K562 (cell line): ENCODE measurements around the gene SYNJ2. TPM values are rescaled to one million over a fixed set of nuclear protein-coding genes. Genes with fewer than 3 reads are reported as not detected.
A peak's percentile ranks its signal among the peaks of the same experiment; 100 is the strongest.

Experiments
- ASH1L ChIP-seq: fragments of 450-650 bp; IDR thresholded peaks from 2 replicates; pipeline ENCODE4 v1.6.1; 2018; ENCODE audit warnings: borderline replicate concordance, mild to moderate bottlenecking, low read depth; ENCODE audit not compliant: partially characterized antibody
- E2F1 ChIP-seq: sonication (generic); formaldehyde crosslinking; IDR thresholded peaks from 2 replicates; pipeline ENCODE4 v1.8.1; 2023; ENCODE audit warnings: mild to moderate bottlenecking, missing genetic modification reagents, moderate library complexity
- FOXK2 ChIP-seq, 2 experiments: fragments of 450-650 bp; IDR thresholded peaks in 1 of 2; conservative IDR thresholded peaks in 1 of 2; 2 replicates each; pipeline ENCODE4 v1.6.1; 2016; ENCODE audit warnings: low read depth in 2 of 2, mild to moderate bottlenecking in 1 of 2
- HSF4 ChIP-seq: fragments of 250-450 bp; sonication (Bioruptor Pico); IDR thresholded peaks from 2 replicates; pipeline ENCODE4 v2.1.2; 2022; ENCODE audit warnings: mild to moderate bottlenecking, moderate library complexity, borderline replicate concordance
- KDM5B ChIP-seq: fragments of 200-600 bp; sonication (generic); IDR thresholded peaks from 2 replicates; pipeline ENCODE4 v1.6.1; 2012; ENCODE audit warnings: low read depth, mild to moderate bottlenecking, moderate library complexity, low read length, control low read depth, inconsistent platforms; ENCODE audit not compliant: insufficient replicate concordance
- NCOR1 ChIP-seq: fragments of 450-650 bp; IDR thresholded peaks from 2 replicates; pipeline ENCODE4 v1.6.1; 2016; ENCODE audit warnings: mild to moderate bottlenecking, moderate library complexity
- POLR2H ChIP-seq: IDR thresholded peaks from 2 replicates; pipeline ENCODE4 v1.6.1; 2016; ENCODE audit warnings: missing genetic modification characterization, low read depth, mild to moderate bottlenecking, control low read depth, missing compliant biosample characterization, moderate library complexity
- RBM17 ChIP-seq: fragments of 200-400 bp; formaldehyde crosslinking; IDR thresholded peaks from 2 replicates; pipeline ENCODE4 v1.6.1; 2017; ENCODE audit warnings: low read depth, mild to moderate bottlenecking, low read length, borderline replicate concordance
- TFE3 ChIP-seq: fragments of 450-650 bp; formaldehyde crosslinking; IDR thresholded peaks from 2 replicates; pipeline ENCODE4 v1.4.0; 2020; ENCODE audit warnings: mild to moderate bottlenecking, mixed read lengths
- TOE1 ChIP-seq, 2 experiments: fragments of 450-650 bp in 1 of 2; sonication (generic) in 1 of 2; formaldehyde crosslinking in 1 of 2; IDR thresholded peaks; 2 replicates each; pipeline versions ENCODE4 v1.7.1 to v1.8.0; 2016 to 2022; ENCODE audit warnings: borderline replicate concordance in 2 of 2, mild to moderate bottlenecking in 2 of 2, antibody characterized with exemption in 1 of 2, inconsistent platforms in 1 of 2, low read depth in 1 of 2, missing genetic modification reagents in 1 of 2, moderate library complexity in 1 of 2
- XRCC3 ChIP-seq: fragments of 450-650 bp; IDR thresholded peaks from 2 replicates; pipeline ENCODE4 v1.6.1; 2017; ENCODE audit warnings: mild to moderate bottlenecking, moderate library complexity
- XRCC4 ChIP-seq: IDR thresholded peaks from one replicate; pipeline ENCODE4 v1.6.1; 2011; ENCODE audit not compliant: insufficient read depth, insufficient read length; ENCODE audit errors: extremely low read depth
- ZBTB34 ChIP-seq: fragments of 250-450 bp; sonication (Bioruptor Pico); IDR thresholded peaks from 2 replicates; pipeline ENCODE4 v1.8.0; 2021; ENCODE audit warnings: mild to moderate bottlenecking, moderate library complexity
- ZBTB5 ChIP-seq: fragments of 450-650 bp; IDR thresholded peaks from 2 replicates; pipeline ENCODE4 v1.6.1; 2017; ENCODE audit warnings: antibody characterized with exemption
- ZBTB8A ChIP-seq: fragments of 450-650 bp; IDR thresholded peaks from 2 replicates; pipeline ENCODE4 v1.6.1; 2018; ENCODE audit warnings: mild to moderate bottlenecking, moderate library complexity; ENCODE audit not compliant: partially characterized antibody
- ZKSCAN8 ChIP-seq: fragments of 200-800 bp; sonication (Bioruptor generic); IDR thresholded peaks from 2 replicates; pipeline ENCODE4 v1.6.1; 2016; ENCODE audit warnings: missing genetic modification characterization, missing compliant biosample characterization
- ZNF224 ChIP-seq: sonication (generic); formaldehyde crosslinking; IDR thresholded peaks from 2 replicates; pipeline ENCODE4 v1.8.0; 2022; ENCODE audit warnings: mild to moderate bottlenecking, missing genetic modification reagents
- ZNF282 ChIP-seq: sonication (generic); formaldehyde crosslinking; IDR thresholded peaks from 2 replicates; pipeline ENCODE4 v1.8.1; 2023; ENCODE audit warnings: missing genetic modification reagents
- ZNF76 ChIP-seq: fragments of 250-450 bp; sonication (Bioruptor Pico); IDR thresholded peaks from 2 replicates; pipeline ENCODE4 v1.4.0; 2020; ENCODE audit warnings: mild to moderate bottlenecking, moderate library complexity, borderline replicate concordance
- ZSCAN32 ChIP-seq: fragments of 450-650 bp; formaldehyde crosslinking; IDR thresholded peaks from 2 replicates; pipeline ENCODE4 v1.4.0; 2020; ENCODE audit warnings: mild to moderate bottlenecking, moderate library complexity
- polyA plus RNA-seq, 8 experiments: library from polyadenylated mRNA; depleted of rRNA in 4 of 8; stranded (reverse) in 5 of 8; unstranded in 3 of 8; fragments of >200 nt; fragmentation: Nextera tagmentation in 2 of 8; fragmentation: Illumina TruSeq in 1 of 8; extraction: Ambion mirVana in 2 of 8; extraction: Trizol in 1 of 8; gene quantifications; 2 replicates each; pipeline versions ENCODE4 v1.2.1 to v1.2.3, GENCODE V29; 2011 to 2014; ENCODE audit warnings: inconsistent platforms in 1 of 8, missing spikeins in 1 of 8
- total RNA-seq, 7 experiments: library from RNA; depleted of rRNA in 6 of 7; stranded (reverse); fragments of >200 nt in 6 of 7; fragmentation: Illumina TruSeq in 2 of 7; extraction: Trizol in 2 of 7; gene quantifications; 2 replicates each; pipeline versions ENCODE4 v1.2.1 to v1.2.3, GENCODE V29; 2011 to 2021; ENCODE audit warnings: low replicate concordance in 1 of 7

The SYNJ2 gene
- total and polyA plus RNA-seq, 9 of the 15 experiments (the other 6 are each of a cell fraction or from before 2014, with no cell fraction given) = 3.0 to 27.7 (median 17.8) TPM

- TF ChIP-seq FOXK2 (conservative IDR thresholded peaks at IDR 0.05 in 1 of 2, IDR thresholded peaks at IDR 0.05 in 1 of 2; ENCODE audit: low read depth in 2 of 2) (no peak), HSF4 (CRISPR knock-in tag) (no peak), XRCC3 (no peak), ASH1L (no peak), ZNF76 (CRISPR knock-in tag) (0 out of 2 replicates have a peak, but pooled peaks have one; percentile 65), ZKSCAN8 (no peak), XRCC4 (no peak), POLR2H (tag) (no peak), ZNF282 (CRISPR knock-in tag) (peak; percentile 53; the same call in 1 of the 2 replicates), ZNF224 (no peak), TOE1 (IDR thresholded peaks at IDR 0.05; ENCODE audit: borderline replicate concordance) (no peak), TOE1 (CRISPR knock-in tag; IDR thresholded peaks at IDR 0.05; ENCODE audit: borderline replicate concordance, low read depth) (0 out of 2 replicates have a peak, but pooled peaks have one; percentile 87), ZBTB5 (no peak), ZSCAN32 (CRISPR knock-in tag) (no peak), NCOR1 (peak; percentile 33; the same call in 1 of the 2 replicates), ZBTB34 (CRISPR knock-in tag) (no peak), KDM5B (peak; percentile 58), RBM17 (no peak), TFE3 (no peak), ZBTB8A (no peak), E2F1 (CRISPR knock-in tag) (peak; percentile 87; the same call in 1 of the 2 replicates)
These were observed at the start of gene SYNJ2 (continued) for GRCh38 chr6:157981395-157982101.
